Measurements from ENCODE around the gene PDK4.
A peak's percentile ranks its signal among the peaks of the same experiment; 100 is the strongest.
"Not testable (repeated sequence)": the region's sequence is repeated elsewhere in the genome, so short reads cannot be mapped to it uniquely, and the experiment has no call there.

The PDK4 gene

GRCh38 chr7:95558864-95559263, 37.5 kb downstream of the PDK4 start:
- DNase-seq = no peak

DNA sequence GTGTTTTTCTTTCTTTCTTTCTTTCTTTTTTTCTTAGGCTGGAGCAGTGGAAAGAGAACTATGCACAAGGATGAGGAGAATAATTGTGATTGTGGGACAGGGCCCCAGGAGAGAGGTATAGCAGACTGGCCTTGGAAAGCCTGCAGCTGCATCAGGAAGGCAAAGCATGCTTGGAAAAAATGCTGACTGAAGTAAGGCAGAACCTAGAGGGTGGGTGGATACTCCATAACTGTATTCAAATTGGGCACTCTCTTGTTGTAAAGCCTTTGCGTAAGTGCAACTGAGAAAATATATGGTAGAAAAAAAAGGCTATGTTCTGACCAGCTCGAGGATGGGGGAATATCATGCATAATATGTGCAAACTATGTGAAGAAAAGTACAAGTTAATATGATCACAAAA, 39.5 kb downstream of the PDK4 start:
- no peak for DNase-seq

- DNase-seq = no peak
These were observed 42.4 kb downstream of the PDK4 start for GRCh38 chr7:95553939-95554338.

GRCh38 chr7:95552010-95552926, 44.0 kb downstream of the PDK4 start:
- DNase-seq = not testable (repeated sequence)

DNA sequence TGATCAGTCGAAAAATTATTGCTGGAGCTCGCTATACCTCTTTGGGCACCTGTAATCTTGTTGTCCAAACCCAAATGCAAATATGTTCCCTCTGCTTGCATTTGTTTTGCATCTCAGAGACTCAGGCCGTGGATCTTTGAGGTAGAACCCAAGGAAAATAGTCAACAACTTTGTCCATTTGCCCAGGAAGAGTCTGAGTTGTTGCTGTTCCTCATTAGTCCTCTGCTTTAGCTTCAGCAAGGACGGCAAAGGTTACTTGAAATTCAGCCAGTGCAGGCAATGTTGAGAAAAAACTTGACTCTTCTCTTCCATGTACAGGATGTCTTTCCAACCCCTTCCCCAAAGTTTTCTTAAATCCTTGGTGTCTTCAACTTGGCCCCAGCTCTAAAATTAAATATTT, 45.8 kb downstream of the PDK4 start:
- DNase-seq = no peak

DNA sequence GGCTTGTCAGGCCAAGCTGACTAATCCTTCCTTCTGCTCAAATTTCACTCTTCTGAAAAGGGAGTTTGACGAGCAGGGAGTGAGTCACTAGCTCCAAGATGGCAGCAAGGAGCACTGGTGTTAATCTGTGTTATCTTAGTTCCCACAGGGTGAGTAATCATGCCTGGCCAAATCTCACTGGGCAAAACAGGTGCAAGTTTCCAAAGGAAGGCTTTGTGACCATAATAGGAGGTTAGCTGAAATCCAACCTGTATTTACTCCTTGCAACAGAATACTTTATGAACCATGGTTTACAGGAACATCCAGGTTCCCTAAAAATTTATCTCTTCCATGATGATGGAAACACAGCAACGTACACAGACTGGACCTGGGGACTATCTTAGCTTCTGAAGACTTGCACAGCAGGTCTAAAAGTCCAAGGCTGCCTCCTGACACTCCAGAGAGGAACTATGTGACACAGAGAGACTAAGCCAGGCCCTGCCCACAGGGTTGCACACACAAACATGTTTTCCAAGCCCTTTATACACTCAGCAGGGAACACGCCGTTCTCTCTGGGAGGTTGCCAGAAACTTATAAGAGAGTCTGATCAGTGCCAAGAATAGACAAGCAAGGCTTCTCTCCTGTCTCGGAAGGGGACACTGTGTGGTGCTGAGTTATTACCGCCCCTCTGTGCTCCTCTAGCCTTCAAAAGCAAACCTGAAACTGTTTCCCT, 46.3 kb downstream of the PDK4 start:
- peak; percentile 82 for DNase-seq

- DNase-seq = no peak
These were observed 48.7 kb downstream of the PDK4 start for GRCh38 chr7:95547361-95548348.

DNA sequence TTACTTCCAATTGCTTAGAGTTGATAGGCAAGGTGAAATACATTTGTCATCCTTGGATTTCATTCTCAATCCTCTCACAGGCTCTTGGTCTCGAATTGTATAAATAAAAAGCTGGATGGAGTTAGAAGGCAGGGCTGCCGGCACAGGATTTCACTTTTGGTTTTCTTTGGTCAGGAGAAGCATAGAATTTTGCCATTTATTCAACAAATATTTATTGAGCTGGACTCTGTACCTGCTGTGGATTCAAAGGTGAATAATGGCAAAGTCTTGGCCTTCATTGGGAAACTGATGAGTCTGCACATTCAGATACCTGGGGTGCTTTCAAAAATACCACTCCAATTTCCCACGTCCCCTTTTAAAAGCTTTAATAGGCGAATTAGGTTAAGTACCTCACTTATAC, 49.7 kb downstream of the PDK4 start:
- DNase-seq = no peak

- no peak for DNase-seq
These were observed 50.6 kb downstream of the PDK4 start for GRCh38 chr7:95545673-95546072.

DNA sequence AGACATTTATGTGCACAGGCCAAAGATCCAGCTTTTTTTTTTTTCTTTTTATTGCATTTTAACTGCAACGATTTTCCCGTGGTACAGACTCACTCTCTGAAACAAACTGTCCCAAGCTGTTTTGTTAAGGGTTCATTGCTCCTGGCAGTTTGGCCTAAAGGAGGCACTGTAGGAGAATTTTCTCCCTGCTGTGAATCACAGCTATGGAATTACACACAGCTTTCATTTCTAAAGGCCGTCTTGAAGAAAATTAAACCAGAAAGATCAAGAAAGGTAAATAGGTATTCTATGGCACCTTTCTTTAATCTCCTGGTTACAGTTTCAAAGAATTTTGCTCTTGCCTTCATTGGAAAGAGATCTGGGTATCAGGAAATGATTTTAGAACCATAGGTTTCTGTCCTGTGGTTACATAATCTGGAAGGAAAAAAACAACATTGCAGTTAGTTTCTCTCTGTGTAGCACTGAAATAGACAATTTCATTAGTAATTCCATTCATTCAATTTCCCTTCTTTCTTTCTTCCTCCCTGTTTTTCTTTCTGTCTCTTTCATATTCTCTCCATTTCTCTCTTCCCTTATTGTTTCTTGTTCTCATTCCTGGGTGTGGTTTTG, 51.2 kb downstream of the PDK4 start:
- peak; percentile 55 for DNase-seq

- DNase-seq = no peak
These were observed 52.1 kb downstream of the PDK4 start for GRCh38 chr7:95544171-95544570.

DNA sequence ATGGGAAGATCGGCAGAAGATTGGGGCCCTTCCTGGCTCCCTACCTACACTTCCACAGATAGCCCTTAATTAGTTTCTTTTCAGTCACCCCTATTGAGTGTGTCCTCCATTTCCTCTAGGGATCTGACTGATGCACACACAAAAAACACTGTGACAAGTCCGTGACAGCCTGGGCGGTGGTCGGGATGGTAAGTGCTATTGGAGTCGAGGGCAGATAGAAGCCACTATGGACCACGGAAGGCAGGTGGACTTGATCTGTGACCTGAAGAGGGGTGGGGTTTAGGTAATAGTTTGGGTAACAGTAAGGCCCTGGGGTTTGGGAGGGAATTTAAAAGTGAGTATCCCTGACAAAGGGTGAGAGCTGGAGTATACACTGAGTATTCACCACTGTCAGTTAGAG, 53.0 kb downstream of the PDK4 start:
- no peak for DNase-seq

DNA sequence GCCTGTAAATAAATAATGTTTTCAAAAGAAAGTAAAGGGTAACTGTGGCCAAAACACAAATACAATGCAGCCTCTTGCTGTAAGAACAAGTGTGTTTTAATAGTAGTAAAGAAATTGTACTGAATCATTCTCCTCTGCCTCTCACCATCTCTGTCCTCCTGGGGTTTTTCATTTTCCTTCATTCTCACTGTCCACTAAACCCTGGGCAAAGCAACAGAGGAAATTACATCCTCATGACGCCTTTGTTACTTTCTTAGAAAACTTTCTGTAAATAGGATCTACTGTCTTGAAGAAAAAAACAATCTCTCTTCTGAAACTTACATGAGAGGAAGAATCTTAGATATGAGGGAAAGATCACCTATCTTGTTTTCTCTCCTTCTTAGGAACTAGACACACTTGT, 56.0 kb downstream of the PDK4 start:
- no peak for DNase-seq

- no peak for DNase-seq
These were observed 56.9 kb downstream of the PDK4 start for GRCh38 chr7:95539426-95539825.

DNA sequence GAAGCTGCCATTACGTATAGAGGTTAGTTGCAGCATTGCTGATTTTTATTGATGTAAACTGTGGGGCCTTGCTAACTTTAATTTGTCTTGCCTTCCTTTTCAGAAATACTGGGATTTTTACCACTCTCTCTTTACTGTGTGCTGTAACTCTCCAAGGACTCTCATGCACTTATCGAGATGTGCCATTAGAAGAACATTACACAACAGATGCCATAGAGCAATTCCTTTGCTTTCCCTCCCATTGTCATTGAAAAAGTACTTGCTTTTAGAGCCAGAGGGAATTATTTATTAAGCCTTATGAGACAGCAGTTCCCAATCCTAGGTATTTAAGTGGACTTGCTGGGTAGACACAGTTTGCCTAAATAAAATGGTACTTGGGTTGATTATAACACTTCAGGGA, 58.8 kb downstream of the PDK4 start:
- no peak for DNase-seq

GRCh38 chr7:95536656-95537311, 59.5 kb downstream of the PDK4 start:
- DNase-seq = no peak

GRCh38 chr7:95535662-95536061, 60.7 kb downstream of the PDK4 start:
- DNase-seq = no peak

GRCh38 chr7:95534796-95535195, 61.5 kb downstream of the PDK4 start:
- no peak for DNase-seq
